ENCODE data around the gene CEACAM21. TPM values are rescaled to one million over a fixed set of nuclear protein-coding genes. Genes with fewer than 3 reads are reported as not detected.

The CEACAM21 gene
- total and polyA plus RNA-seq, 12 donors = 0.26 to 3.3 (median 0.57) TPM; not detected in 1

DNA sequence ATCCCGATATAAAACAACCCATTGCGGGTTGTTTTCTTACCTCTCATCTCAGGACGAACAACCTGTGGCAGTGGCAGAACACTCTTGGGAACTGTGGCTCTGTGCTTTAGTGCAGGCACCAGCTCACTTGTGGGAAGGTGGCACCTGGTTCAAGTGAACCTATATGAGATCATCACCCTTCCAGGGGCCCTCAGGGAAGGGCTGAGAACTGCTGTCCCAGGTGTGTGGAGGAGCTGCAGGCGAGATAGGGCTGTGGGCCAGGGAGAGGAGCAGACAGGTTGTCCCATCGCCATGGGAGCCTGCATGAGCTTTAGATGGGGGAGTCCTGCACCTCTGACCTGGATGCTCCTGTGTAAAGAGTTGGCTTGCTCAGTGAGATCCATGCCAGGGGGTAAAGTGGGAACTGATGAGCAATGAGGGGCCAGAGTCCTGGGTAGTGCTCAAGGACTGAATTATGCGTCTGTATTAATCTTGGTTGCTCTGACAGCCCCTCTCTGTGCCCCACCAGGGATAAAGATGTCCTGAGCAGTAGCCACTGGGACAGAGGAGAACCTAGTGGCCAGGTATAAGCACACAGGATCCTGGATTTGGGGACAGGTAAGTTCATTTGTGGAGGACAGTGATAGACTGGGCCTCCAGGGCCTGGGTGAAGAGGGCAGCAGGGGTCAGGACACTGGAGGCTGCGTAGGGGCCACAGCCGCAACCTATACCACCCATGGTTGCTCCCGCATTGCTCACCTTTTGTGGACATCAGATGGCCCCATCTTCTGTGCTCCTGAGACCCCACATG is 42.2 kb downstream of the CEACAM21 start:
- H3K36me3 ChIP-seq = no peaks in the 10 kb centered on the region
- H3K4me3 ChIP-seq = no peak overlapping the region
- WGBS, 2 donors = 77% methylated on average over 9 of the region's 9 CpGs
- TF ChIP-seq, protein P1, sequence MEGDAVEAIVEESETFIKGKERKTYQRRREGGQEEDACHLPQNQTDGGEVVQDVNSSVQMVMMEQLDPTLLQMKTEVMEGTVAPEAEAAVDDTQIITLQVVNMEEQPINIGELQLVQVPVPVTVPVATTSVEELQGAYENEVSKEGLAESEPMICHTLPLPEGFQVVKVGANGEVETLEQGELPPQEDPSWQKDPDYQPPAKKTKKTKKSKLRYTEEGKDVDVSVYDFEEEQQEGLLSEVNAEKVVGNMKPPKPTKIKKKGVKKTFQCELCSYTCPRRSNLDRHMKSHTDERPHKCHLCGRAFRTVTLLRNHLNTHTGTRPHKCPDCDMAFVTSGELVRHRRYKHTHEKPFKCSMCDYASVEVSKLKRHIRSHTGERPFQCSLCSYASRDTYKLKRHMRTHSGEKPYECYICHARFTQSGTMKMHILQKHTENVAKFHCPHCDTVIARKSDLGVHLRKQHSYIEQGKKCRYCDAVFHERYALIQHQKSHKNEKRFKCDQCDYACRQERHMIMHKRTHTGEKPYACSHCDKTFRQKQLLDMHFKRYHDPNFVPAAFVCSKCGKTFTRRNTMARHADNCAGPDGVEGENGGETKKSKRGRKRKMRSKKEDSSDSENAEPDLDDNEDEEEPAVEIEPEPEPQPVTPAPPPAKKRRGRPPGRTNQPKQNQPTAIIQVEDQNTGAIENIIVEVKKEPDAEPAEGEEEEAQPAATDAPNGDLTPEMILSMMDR (IDR thresholded peaks at IDR 0.05) = no peak
- peaks cover 0 to 14% (median under 1%) of the 10 kb centered on the region in 7 donors for H3K27me3 ChIP-seq
- peaks cover 0 to 53% (median 0%) of the 10 kb centered on the region in 9 donors for H3K4me1 ChIP-seq
- intact Hi-C loops (cut with DNase I) = no loop called here
- DNase-seq (no peak), ATAC-seq (no peak)
- no peaks in the 10 kb centered on the region for H3K9me3 ChIP-seq
- H3K27ac ChIP-seq = no peak overlapping the region

DNA sequence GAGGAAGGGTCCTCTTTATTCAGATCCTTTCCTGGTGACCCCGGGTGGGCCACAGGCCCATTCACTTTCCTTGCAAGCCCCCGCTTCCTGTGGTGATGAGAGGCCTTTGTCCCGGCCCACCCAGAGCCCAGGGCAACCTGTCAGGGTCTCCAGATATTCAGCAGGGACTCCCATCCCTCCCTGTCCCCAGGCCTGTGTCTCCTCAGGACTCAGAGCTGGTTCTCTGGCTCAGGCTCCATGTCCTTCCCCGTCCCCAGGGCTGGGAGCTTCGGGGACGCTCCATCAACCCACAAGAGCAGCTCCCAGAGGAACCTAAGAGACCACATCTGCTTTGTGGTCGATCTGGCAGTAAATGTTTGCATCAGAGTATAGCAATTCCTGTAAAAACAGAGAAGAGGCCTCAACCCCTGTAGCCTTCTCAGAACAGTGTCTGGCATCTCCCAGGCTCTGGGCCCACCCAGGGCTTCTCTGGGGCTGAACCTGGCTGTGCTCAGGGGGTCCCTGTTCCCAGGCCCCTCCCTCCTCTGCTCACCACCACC is 43.1 kb downstream of the CEACAM21 start:
- no peak overlapping the region for H3K4me3 ChIP-seq
- 27 to 32% methylated on average over 7 of the region's 7 CpGs for WGBS, 2 donors
- peaks cover 0 to 13% (median 0%) of the 10 kb centered on the region in 7 donors for H3K27me3 ChIP-seq
- peak overlapping the region in 1 of 10 donors; percentile 47 for H3K27ac ChIP-seq
- H3K36me3 ChIP-seq = no peaks in the 10 kb centered on the region
- TF ChIP-seq, protein P1 (IDR thresholded peaks at IDR 0.05) = no peak
- DNase-seq = no peak
- peaks cover 0 to 53% (median 0%) of the 10 kb centered on the region in 9 donors for H3K4me1 ChIP-seq
- no peak for ATAC-seq
- intact Hi-C loops (cut with DNase I) = no loop called here
- no peaks in the 10 kb centered on the region for H3K9me3 ChIP-seq

DNA sequence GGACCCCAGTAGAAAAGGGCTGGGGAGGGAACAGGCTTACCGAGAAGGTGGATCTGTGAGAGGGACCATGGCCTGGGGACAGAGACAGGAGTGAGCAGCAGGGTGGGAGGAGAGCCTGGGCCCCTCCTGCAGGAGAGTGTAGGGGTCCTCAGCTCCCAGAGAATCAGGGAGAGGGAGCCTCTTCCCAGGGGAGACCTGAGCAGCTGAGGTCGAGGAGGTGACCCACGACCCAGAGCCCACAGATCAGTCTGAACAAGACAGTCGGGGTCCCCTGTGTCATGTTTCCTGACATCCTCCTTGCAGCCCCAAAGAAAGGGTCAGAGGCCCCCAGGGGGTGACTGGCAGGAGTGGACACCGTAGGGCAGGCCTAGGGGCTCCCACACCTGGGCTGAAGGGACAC is 44.2 kb downstream of the CEACAM21 start:
- intact Hi-C loops (cut with DNase I) = no loop called here
- H3K27me3 ChIP-seq = peaks cover 0 to 18% (median 0%) of the 10 kb centered on the region in 7 donors
- WGBS, 2 donors = 69 to 74% methylated on average over 5 of the region's 5 CpGs

DNA sequence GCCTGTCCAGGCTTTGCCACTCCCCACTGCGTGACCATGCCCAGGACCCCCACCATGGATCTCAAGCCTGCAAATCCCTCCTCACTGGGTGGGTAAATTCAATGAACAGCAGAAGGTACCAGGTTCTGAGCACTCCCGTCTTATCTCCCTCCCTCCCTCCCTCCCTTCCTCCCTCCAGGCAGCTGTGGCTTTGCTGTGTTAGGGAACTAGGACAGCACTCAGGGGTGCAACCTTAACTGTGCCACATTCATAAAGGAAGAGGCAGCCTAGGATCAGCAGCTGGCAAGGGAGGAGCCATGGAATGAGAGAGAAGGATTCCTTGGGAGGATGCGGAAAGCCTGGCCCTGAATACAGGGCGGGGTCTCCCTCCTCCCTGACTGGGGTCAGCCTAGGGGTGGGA is 45.3 kb downstream of the CEACAM21 start:
- TF ChIP-seq, protein P1 (IDR thresholded peaks at IDR 0.05) = no peak
- peaks cover 0 to 60% (median 0%) of the 10 kb centered on the region in 9 donors for H3K4me1 ChIP-seq
- no peaks in the 10 kb centered on the region for H3K36me3 ChIP-seq
- ATAC-seq (peak in 1 of 8 donors; percentile 32), DNase-seq (no peak)
- peak overlapping the region in 1 of 10 donors; percentile 26 for H3K27ac ChIP-seq
- H3K4me3 ChIP-seq = no peak overlapping the region
- intact Hi-C loops (cut with DNase I) = no loop called here
- no peaks in the 10 kb centered on the region for H3K9me3 ChIP-seq
- H3K27me3 ChIP-seq = peaks cover 0 to 18% (median 0%) of the 10 kb centered on the region in 7 donors
- WGBS, 2 donors = 52 to 56% methylated on average over 4 of the region's 4 CpGs

More for the DNA sequence above, 44.2 kb downstream of the CEACAM21 start:
- no peaks in the 10 kb centered on the region for H3K9me3 ChIP-seq
- ATAC-seq (no peak), DNase-seq (no peak)
- peaks cover 0 to 61% (median 0%) of the 10 kb centered on the region in 9 donors for H3K4me1 ChIP-seq
- TF ChIP-seq, protein P1 (IDR thresholded peaks at IDR 0.05) = no peak
- no peak overlapping the region for H3K4me3 ChIP-seq
- no peak overlapping the region for H3K27ac ChIP-seq
- no peaks in the 10 kb centered on the region for H3K36me3 ChIP-seq
